ENCODE measurements around the gene KRT12. TPM values are rescaled to one million over a fixed set of nuclear protein-coding genes. Genes with fewer than 3 reads are reported as not detected.
A peak's percentile ranks its signal among the peaks of the same experiment; 100 is the strongest.
"Not testable (repeated sequence)": the region's sequence is repeated elsewhere in the genome, so short reads cannot be mapped to it uniquely, and the experiment has no call there.

Gene KRT12
- total RNA-seq, 1 donor from 2014 or later, result not detected

- Mint-ChIP-seq H3K27me3 (ENCODE audit: insufficient read depth) (peaks cover 22% of the 10 kb centered on the region), H3K36me3 (ENCODE audit: low read depth) (peaks cover 22% of the 10 kb centered on the region), H3K27ac (no peak overlapping the region), H3K4me1 (ENCODE audit: low read depth) (peaks cover 31% of the 10 kb centered on the region), H3K9me3 (peaks cover 32% of the 10 kb centered on the region), H3K4me3 (peak overlapping the region; percentile 96)
- DNase-seq (ENCODE audit: low spot score), result no peak
- intact Hi-C loops (cut with micrococcal nuclease), result loop anchor here (5.0 kb wide), 1 partner anchor 851 kb away; no protein-coding TSS in a partner anchor
Observed at GRCh38 chr17:40816569-40816968, 50.5 kb downstream of the KRT12 start.

GRCh38 chr17:40815381-40815780 lies 51.6 kb downstream of the KRT12 start:
- H3K4me3 Mint-ChIP-seq, result no peak overlapping the region
- peaks cover 30% of the 10 kb centered on the region for H3K4me1 Mint-ChIP-seq (ENCODE audit: low read depth)
- no peak overlapping the region for H3K27ac Mint-ChIP-seq
- peaks cover 21% of the 10 kb centered on the region for H3K36me3 Mint-ChIP-seq (ENCODE audit: low read depth)
- intact Hi-C loops (cut with micrococcal nuclease), result loop anchor here (5.0 kb wide), 1 partner anchor 852 kb away; no protein-coding TSS in a partner anchor
- H3K27me3 Mint-ChIP-seq (ENCODE audit: insufficient read depth), result peaks cover 31% of the 10 kb centered on the region
- H3K9me3 Mint-ChIP-seq, result peaks cover 30% of the 10 kb centered on the region
- no peak for DNase-seq (ENCODE audit: low spot score)

GRCh38 chr17:40814657-40815056 lies 52.4 kb downstream of the KRT12 start:
- Mint-ChIP-seq H3K9me3 (peaks cover 29% of the 10 kb centered on the region), H3K36me3 (ENCODE audit: low read depth) (peaks cover 20% of the 10 kb centered on the region), H3K4me1 (ENCODE audit: low read depth) (peaks cover 23% of the 10 kb centered on the region), H3K27me3 (ENCODE audit: insufficient read depth) (peaks cover 39% of the 10 kb centered on the region)
- not testable (repeated sequence) for H3K27ac Mint-ChIP-seq; DNase-seq (ENCODE audit: low spot score); H3K4me3 Mint-ChIP-seq
- intact Hi-C loops (cut with micrococcal nuclease), result loop anchor here (5.0 kb wide), 1 partner anchor 853 kb away; no protein-coding TSS in a partner anchor

- peaks cover 42% of the 10 kb centered on the region for H3K27me3 Mint-ChIP-seq (ENCODE audit: insufficient read depth)
- no peak overlapping the region for H3K27ac Mint-ChIP-seq
- peaks cover 19% of the 10 kb centered on the region for H3K4me1 Mint-ChIP-seq (ENCODE audit: low read depth)
Observed at GRCh38 chr17:40813804-40814203, 53.2 kb downstream of the KRT12 start.

GRCh38 chr17:40812639-40813038 lies 54.4 kb downstream of the KRT12 start:
- H3K9me3 Mint-ChIP-seq, result peaks cover 22% of the 10 kb centered on the region
- peaks cover 10% of the 10 kb centered on the region for H3K4me1 Mint-ChIP-seq (ENCODE audit: low read depth)
- DNase-seq (ENCODE audit: low spot score), result no peak
- intact Hi-C loops (cut with micrococcal nuclease), result no loop called here
- no peak overlapping the region for H3K4me3 Mint-ChIP-seq
- peaks cover 50% of the 10 kb centered on the region for H3K27me3 Mint-ChIP-seq (ENCODE audit: insufficient read depth)
- peaks cover 13% of the 10 kb centered on the region for H3K36me3 Mint-ChIP-seq (ENCODE audit: low read depth)
- H3K27ac Mint-ChIP-seq, result no peak overlapping the region

More at GRCh38 chr17:40813804-40814203, 53.2 kb downstream of the KRT12 start:
- intact Hi-C loops (cut with micrococcal nuclease), result no loop called here
- Mint-ChIP-seq H3K36me3 (ENCODE audit: low read depth) (peaks cover 20% of the 10 kb centered on the region), H3K4me3 (no peak overlapping the region), H3K9me3 (peaks cover 29% of the 10 kb centered on the region)
- no peak for DNase-seq (ENCODE audit: low spot score)

Other genes with a start within 250 kb of the KRT12 start
- gene SMARCE1, start 219.4 kb downstream of the KRT12 start, total RNA-seq, result 125 and 132 TPM in 2 replicates
- gene KRT222, start 202.0 kb downstream of the KRT12 start, total RNA-seq, result not detected in 2 replicates
- gene KRT24, start 163.5 kb downstream of the KRT12 start, total RNA-seq, result not detected in 2 replicates
- not detected in 2 replicates for gene KRT25, start 111.9 kb downstream of the KRT12 start, total RNA-seq
- not detected in 2 replicates for gene KRT26, start 95.0 kb downstream of the KRT12 start, total RNA-seq
- gene KRT27, start 84.7 kb downstream of the KRT12 start, total RNA-seq, result not detected in 2 replicates
- gene KRT28, start 67.3 kb downstream of the KRT12 start, total RNA-seq, result not detected in 2 replicates
- 27.2 and 28.0 TPM in 2 replicates for gene KRT10, start 44.6 kb downstream of the KRT12 start, total RNA-seq
- not detected in 2 replicates for gene KRT20, start 18.0 kb upstream of the KRT12 start, total RNA-seq
- not detected in 2 replicates for gene KRT23, start 70.4 kb upstream of the KRT12 start, total RNA-seq
- not detected in 2 replicates for gene KRT39, start 99.7 kb upstream of the KRT12 start, total RNA-seq
- gene KRT40, start 117.1 kb upstream of the KRT12 start, total RNA-seq, result not detected in 2 replicates
- gene KRTAP3-3, start 126.9 kb upstream of the KRT12 start, total RNA-seq, result not detected in 2 replicates
- gene KRTAP3-2, start 132.7 kb upstream of the KRT12 start, total RNA-seq, result not detected in 2 replicates
- not detected in 2 replicates for gene KRTAP3-1, start 141.9 kb upstream of the KRT12 start, total RNA-seq
- gene KRTAP1-5, start 160.0 kb upstream of the KRT12 start, total RNA-seq, result not detected in 2 replicates
- not detected in 2 replicates for gene KRTAP1-4, start 163.0 kb upstream of the KRT12 start, total RNA-seq
- gene KRTAP1-3, start 167.7 kb upstream of the KRT12 start, total RNA-seq, result not detected in 2 replicates
- not detected in 2 replicates for gene KRTAP1-1, start 174.2 kb upstream of the KRT12 start, total RNA-seq
- not detected in 2 replicates for gene KRTAP2-1, start 180.1 kb upstream of the KRT12 start, total RNA-seq
- not detected in 2 replicates for gene KRTAP2-2, start 188.0 kb upstream of the KRT12 start, total RNA-seq
- gene KRTAP2-3, start 192.9 kb upstream of the KRT12 start, total RNA-seq, result not detected in 2 replicates
- not detected in 2 replicates for gene KRTAP2-4, start 198.7 kb upstream of the KRT12 start, total RNA-seq
- gene KRTAP4-7, start 216.9 kb upstream of the KRT12 start, total RNA-seq, result not detected in 2 replicates
- not detected in 2 replicates for gene KRTAP4-8, start 230.9 kb upstream of the KRT12 start, total RNA-seq
- gene KRTAP4-16, start 235.0 kb upstream of the KRT12 start, total RNA-seq, result not detected in 2 replicates
- gene KRTAP4-9, start 238.2 kb upstream of the KRT12 start, total RNA-seq, result not detected in 2 replicates